Measurements from ENCODE around the gene MAGI2. TPM values are rescaled to one million over a fixed set of nuclear protein-coding genes. Genes with fewer than 3 reads are reported as not detected.

MAGI2 gene
- polyA plus RNA-seq, 3 donors = 0.03 to 0.11 TPM; not detected in 1

- no peak overlapping the region for H3K27ac ChIP-seq (ENCODE audit: low read depth in 1 of 2, low read length in 2 of 2)
- H4K20me1 ChIP-seq (ENCODE audit: insufficient read depth, low read length) = no peaks in the 10 kb centered on the region
- H3K9ac ChIP-seq (ENCODE audit: insufficient read depth, low read length, poor library complexity, severe bottlenecking) = no peak overlapping the region
- H3K27me3 ChIP-seq (ENCODE audit: control insufficient read depth in 2 of 2, insufficient read depth in 2 of 2, low read length in 2 of 2) = no peaks in the 10 kb centered on the region
- H3K4me3 Mint-ChIP-seq = no peak overlapping the region
- no peaks in the 10 kb centered on the region for H3K9me3 ChIP-seq (replicated peaks in 1 of 2; ENCODE audit: control insufficient read depth in 1 of 2, insufficient read depth in 1 of 2, low read length in 2 of 2)
- H3K4me1 ChIP-seq (ENCODE audit: control insufficient read depth in 1 of 2, insufficient read depth in 2 of 2, low read length in 2 of 2) = no peaks in the 10 kb centered on the region
- no peaks in the 10 kb centered on the region for H3K4me1 Mint-ChIP-seq
- H3K4me3 ChIP-seq (replicated peaks in 1 of 3; ENCODE audit: low read depth in 2 of 3, low read length in 3 of 3) = no peak overlapping the region
- no peak overlapping the region for H3K4me2 ChIP-seq (replicated peaks; ENCODE audit: extremely low read depth, low read length, poor library complexity, severe bottlenecking)
- no peak for TF ChIP-seq CTCF (IDR thresholded peaks at IDR 0.05)
- 93% methylated on average over 13 of the region's 14 CpGs for WGBS (ENCODE audit: insufficient coverage)
- H3K36me3 Mint-ChIP-seq = no peaks in the 10 kb centered on the region
- peaks cover 0 to 7% (median 0%) of the 10 kb centered on the region in 7 donors for H3K9me3 Mint-ChIP-seq
- no peaks in the 10 kb centered on the region for H3K79me2 ChIP-seq (ENCODE audit: insufficient read depth, low read length)
- no peaks in the 10 kb centered on the region for H3K27me3 Mint-ChIP-seq (ENCODE audit: low read depth in 3 of 3)
- DNase-seq = no peak
- intact Hi-C loops (cut with micrococcal nuclease) = no loop called here
- no peak overlapping the region for H3K27ac Mint-ChIP-seq
- H2AFZ ChIP-seq (ENCODE audit: insufficient read depth, low read depth, low read length, poor library complexity, severe bottlenecking) = no peak overlapping the region
- H3K36me3 ChIP-seq (replicated peaks in 1 of 2; ENCODE audit: control insufficient read depth in 1 of 2, insufficient read depth in 2 of 2, low read length in 2 of 2) = no peaks in the 10 kb centered on the region
Observed at GRCh38 chr7:78345293-78345911, 1108.1 kb downstream of the MAGI2 start.

- TF ChIP-seq CTCF (IDR thresholded peaks at IDR 0.05) = no peak
- WGBS (ENCODE audit: insufficient coverage) = no CpG with 5 or more reads among the region's 3 CpGs
- H3K9ac ChIP-seq (ENCODE audit: insufficient read depth, low read length, poor library complexity, severe bottlenecking) = no peak overlapping the region
- H3K36me3 ChIP-seq (replicated peaks in 1 of 2; ENCODE audit: control insufficient read depth in 1 of 2, insufficient read depth in 2 of 2, low read length in 2 of 2) = no peaks in the 10 kb centered on the region
- no peaks in the 10 kb centered on the region for H3K79me2 ChIP-seq (ENCODE audit: insufficient read depth, low read length)
- intact Hi-C loops (cut with micrococcal nuclease) = no loop called here
- H2AFZ ChIP-seq (ENCODE audit: insufficient read depth, low read depth, low read length, poor library complexity, severe bottlenecking) = no peak overlapping the region
- no peaks in the 10 kb centered on the region for H4K20me1 ChIP-seq (ENCODE audit: insufficient read depth, low read length)
- Mint-ChIP-seq H3K4me1 (no peaks in the 10 kb centered on the region), H3K27me3 (ENCODE audit: low read depth in 3 of 3) (no peaks in the 10 kb centered on the region), H3K36me3 (no peaks in the 10 kb centered on the region), H3K27ac (no peak overlapping the region), H3K4me3 (no peak overlapping the region), H3K9me3 (peaks cover 0 to 7% (median 2%) of the 10 kb centered on the region in 7 donors)
- H3K27ac ChIP-seq (ENCODE audit: low read depth in 1 of 2, low read length in 2 of 2) = no peak overlapping the region
- H3K4me1 ChIP-seq (ENCODE audit: control insufficient read depth in 1 of 2, insufficient read depth in 2 of 2, low read length in 2 of 2) = no peaks in the 10 kb centered on the region
- H3K27me3 ChIP-seq (ENCODE audit: control insufficient read depth in 2 of 2, insufficient read depth in 2 of 2, low read length in 2 of 2) = no peaks in the 10 kb centered on the region
- peaks cover 0 to 5% of the 10 kb centered on the region in 2 donors for H3K9me3 ChIP-seq (replicated peaks in 1 of 2; ENCODE audit: control insufficient read depth in 1 of 2, insufficient read depth in 1 of 2, low read length in 2 of 2)
- no peak overlapping the region for H3K4me2 ChIP-seq (replicated peaks; ENCODE audit: extremely low read depth, low read length, poor library complexity, severe bottlenecking)
- DNase-seq = no peak
- H3K4me3 ChIP-seq (replicated peaks in 1 of 3; ENCODE audit: low read depth in 2 of 3, low read length in 3 of 3) = no peak overlapping the region
Observed at GRCh38 chr7:78334426-78334825, 1119.0 kb downstream of the MAGI2 start.

All from CD14-positive monocyte (primary cell).